Measurements from ENCODE around the gene TNS1. TPM values are rescaled to one million over a fixed set of nuclear protein-coding genes. Genes with fewer than 3 reads are reported as not detected.

Gene TNS1
- total and polyA plus RNA-seq, 2 donors (not counting 1 experiment from before 2014, with no cell fraction given): 0.10 to 0.86 TPM

GRCh38 chr2:217797661-217798069, 205.1 kb downstream of the TNS1 start:
- Histone ChIP-seq H3K36me3 (replicated peaks in 1 of 2; ENCODE audit: control extremely low read depth in 1 of 2, control insufficient read depth in 1 of 2, extremely low read depth in 1 of 2, insufficient read depth in 2 of 2, low read length in 1 of 2) (no peaks in the 10 kb centered on the region), H3K27me3 (replicated peaks in 1 of 4; ENCODE audit: control extremely low read depth in 1 of 4, control insufficient read depth in 3 of 4, insufficient read depth in 4 of 4, low read length in 3 of 4) (no peaks in the 10 kb centered on the region), H3K4me1 (ENCODE audit: control insufficient read depth in 2 of 2, insufficient read depth in 2 of 2, low read length in 2 of 2) (peaks cover 13 to 24% of the 10 kb centered on the region in 2 donors), H3K79me2 (ENCODE audit: control insufficient read depth, insufficient read depth, low read length) (no peaks in the 10 kb centered on the region), H3K27ac (ENCODE audit: low read length in 2 of 2) (no peak overlapping the region), H3K9ac (ENCODE audit: low read length) (no peak overlapping the region), H3K9me3 (ENCODE audit: control extremely low read depth in 1 of 3, control insufficient read depth in 2 of 3, insufficient read depth in 1 of 3, low read length in 2 of 3) (peaks cover 0 to 4% (median 0%) of the 10 kb centered on the region in 3 donors), H2AFZ (ENCODE audit: insufficient read depth, low read depth, low read length, poor library complexity, severe bottlenecking) (no peak overlapping the region), H3K4me2 (replicated peaks; ENCODE audit: low read depth, low read length, poor library complexity, severe bottlenecking) (no peak overlapping the region), H3K4me3 (ENCODE audit: control extremely low read depth in 1 of 5, extremely low read depth in 1 of 5, insufficient read depth in 1 of 5, low read depth in 2 of 5, low read length in 4 of 5) (no peak overlapping the region), H4K20me1 (ENCODE audit: control insufficient read depth, insufficient read depth, low read length, poor library complexity, severe bottlenecking) (no peaks in the 10 kb centered on the region)
- no peaks in the 10 kb centered on the region for H3K27me3 Mint-ChIP-seq
- ATAC-seq (ENCODE audit: low read depth) (no peak), DNase-seq (no peak)
- H3K4me1 Mint-ChIP-seq: peaks cover 18% of the 10 kb centered on the region
- CTCF ChIA-PET: interaction anchor here (1.3 to 17.1 kb wide), 4 partner anchors 9 to 89 kb away, joined by 4 to 412 read pairs (median 17); no protein-coding TSS in a partner anchor
- no peak for TF ChIP-seq EZH2 (IDR thresholded peaks at IDR 0.05; ENCODE audit: borderline replicate concordance, insufficient read depth, low read depth, low read length, poor library complexity, severe bottlenecking)
- no peak for TF ChIP-seq CTCF (IDR thresholded peaks at IDR 0.05)
- no peak overlapping the region for H3K4me3 Mint-ChIP-seq
- intact Hi-C loops (cut with micrococcal nuclease): no loop called here
- no peak overlapping the region for H3K27ac Mint-ChIP-seq
- WGBS (ENCODE audit: insufficient coverage): 87% methylated on average over 7 of the region's 8 CpGs
- H3K9me3 Mint-ChIP-seq (ENCODE audit: insufficient read depth): no peaks in the 10 kb centered on the region
- POLR2A ChIA-PET: no interaction called here

GRCh38 chr2:217797165-217797564, 205.6 kb downstream of the TNS1 start:
- Histone ChIP-seq H3K9me3 (ENCODE audit: control extremely low read depth in 1 of 3, control insufficient read depth in 2 of 3, insufficient read depth in 1 of 3, low read length in 2 of 3) (peaks cover 0 to 4% (median 0%) of the 10 kb centered on the region in 3 donors), H3K36me3 (replicated peaks in 1 of 2; ENCODE audit: control extremely low read depth in 1 of 2, control insufficient read depth in 1 of 2, extremely low read depth in 1 of 2, insufficient read depth in 2 of 2, low read length in 1 of 2) (no peaks in the 10 kb centered on the region), H2AFZ (ENCODE audit: insufficient read depth, low read depth, low read length, poor library complexity, severe bottlenecking) (no peak overlapping the region), H4K20me1 (ENCODE audit: control insufficient read depth, insufficient read depth, low read length, poor library complexity, severe bottlenecking) (no peaks in the 10 kb centered on the region), H3K4me2 (replicated peaks; ENCODE audit: low read depth, low read length, poor library complexity, severe bottlenecking) (no peak overlapping the region), H3K27me3 (replicated peaks in 1 of 4; ENCODE audit: control extremely low read depth in 1 of 4, control insufficient read depth in 3 of 4, insufficient read depth in 4 of 4, low read length in 3 of 4) (no peaks in the 10 kb centered on the region), H3K4me3 (ENCODE audit: control extremely low read depth in 1 of 5, extremely low read depth in 1 of 5, insufficient read depth in 1 of 5, low read depth in 2 of 5, low read length in 4 of 5) (no peak overlapping the region), H3K27ac (ENCODE audit: low read length in 2 of 2) (no peak overlapping the region), H3K4me1 (ENCODE audit: control insufficient read depth in 2 of 2, insufficient read depth in 2 of 2, low read length in 2 of 2) (peaks cover 13 to 24% of the 10 kb centered on the region in 2 donors), H3K79me2 (ENCODE audit: control insufficient read depth, insufficient read depth, low read length) (no peaks in the 10 kb centered on the region), H3K9ac (ENCODE audit: low read length) (no peak overlapping the region)
- intact Hi-C loops (cut with micrococcal nuclease): no loop called here
- ATAC-seq (ENCODE audit: low read depth) (no peak), DNase-seq (no peak)
- 61% methylated on average over 3 of the region's 3 CpGs for WGBS (ENCODE audit: insufficient coverage)
- TF ChIP-seq CTCF (IDR thresholded peaks at IDR 0.05) (no peak), EZH2 (IDR thresholded peaks at IDR 0.05; ENCODE audit: borderline replicate concordance, insufficient read depth, low read depth, low read length, poor library complexity, severe bottlenecking) (no peak)
- no peak overlapping the region for H3K27ac Mint-ChIP-seq
- no peaks in the 10 kb centered on the region for H3K27me3 Mint-ChIP-seq
- CTCF ChIA-PET: interaction anchor here (1.3 to 17.1 kb wide), 4 partner anchors 8 to 89 kb away, joined by 4 to 412 read pairs (median 17); no protein-coding TSS in a partner anchor
- no peak overlapping the region for H3K4me3 Mint-ChIP-seq
- POLR2A ChIA-PET: no interaction called here
- H3K4me1 Mint-ChIP-seq: peaks cover 18% of the 10 kb centered on the region
- no peaks in the 10 kb centered on the region for H3K9me3 Mint-ChIP-seq (ENCODE audit: insufficient read depth)

Data from B cell (primary cell).